ENCODE measurements around the gene PADI4. TPM values are rescaled to one million over a fixed set of nuclear protein-coding genes. Genes with fewer than 3 reads are reported as not detected.
"Not testable (repeated sequence)": the region's sequence is repeated elsewhere in the genome, so short reads cannot be mapped to it uniquely, and the experiment has no call there.

PADI4 gene
- total RNA-seq, 2 experiments from 2014 or later, result 0.12 to 0.24 TPM

GRCh38 chr1:17307329-17307728 is 668 bp upstream of the PADI4 start:
- H3K9me3 Mint-ChIP-seq, result peaks cover 3% of the 10 kb centered on the region
- ChIA-PET CTCF (no interaction called here), POLR2A (no interaction called here)
- no peaks in the 10 kb centered on the region for H3K36me3 Mint-ChIP-seq
- peaks cover 19% of the 10 kb centered on the region for H3K27me3 Mint-ChIP-seq
- no peak for DNase-seq
- no peak overlapping the region for H3K4me3 Mint-ChIP-seq
- no peak overlapping the region for H3K27ac Mint-ChIP-seq
- intact Hi-C loops (cut with micrococcal nuclease), result no loop called here
- H3K4me1 Mint-ChIP-seq (ENCODE audit: low read depth), result peaks cover under 1% of the 10 kb centered on the region

GRCh38 chr1:17308593-17308992 is 596 bp downstream of the PADI4 start:
- Mint-ChIP-seq H3K9me3 (no peaks in the 10 kb centered on the region), H3K4me1 (ENCODE audit: low read depth) (peaks cover 4% of the 10 kb centered on the region), H3K36me3 (no peaks in the 10 kb centered on the region), H3K27me3 (peaks cover 23% of the 10 kb centered on the region), H3K4me3 (no peak overlapping the region), H3K27ac (no peak overlapping the region)
- POLR2A ChIA-PET, result no interaction called here
- CTCF ChIA-PET, result no interaction called here
- intact Hi-C loops (cut with micrococcal nuclease), result no loop called here
- DNase-seq, result no peak

GRCh38 chr1:17309426-17310067 is 1.6 kb downstream of the PADI4 start:
- H3K27ac Mint-ChIP-seq, result no peak overlapping the region
- no peaks in the 10 kb centered on the region for H3K9me3 Mint-ChIP-seq
- CTCF ChIA-PET, result no interaction called here
- intact Hi-C loops (cut with micrococcal nuclease), result no loop called here
- DNase-seq, result no peak
- peaks cover 24% of the 10 kb centered on the region for H3K27me3 Mint-ChIP-seq
- H3K4me3 Mint-ChIP-seq, result no peak overlapping the region
- POLR2A ChIA-PET, result no interaction called here
- no peaks in the 10 kb centered on the region for H3K36me3 Mint-ChIP-seq
- peaks cover 4% of the 10 kb centered on the region for H3K4me1 Mint-ChIP-seq (ENCODE audit: low read depth)

GRCh38 chr1:17310068-17310640 is 2.2 kb downstream of the PADI4 start:
- no peak overlapping the region for H3K27ac Mint-ChIP-seq
- intact Hi-C loops (cut with micrococcal nuclease), result no loop called here
- CTCF ChIA-PET, result no interaction called here
- DNase-seq, result no peak
- POLR2A ChIA-PET, result no interaction called here
- no peak overlapping the region for H3K4me3 Mint-ChIP-seq
- no peaks in the 10 kb centered on the region for H3K9me3 Mint-ChIP-seq
- H3K27me3 Mint-ChIP-seq, result peaks cover 24% of the 10 kb centered on the region
- H3K36me3 Mint-ChIP-seq, result no peaks in the 10 kb centered on the region
- peaks cover 4% of the 10 kb centered on the region for H3K4me1 Mint-ChIP-seq (ENCODE audit: low read depth)

GRCh38 chr1:17313530-17314309 is 5.7 kb downstream of the PADI4 start:
- H3K9me3 Mint-ChIP-seq, result no peaks in the 10 kb centered on the region
- H3K4me3 Mint-ChIP-seq, result no peak overlapping the region
- intact Hi-C loops (cut with micrococcal nuclease), result no loop called here
- H3K4me1 Mint-ChIP-seq (ENCODE audit: low read depth), result peaks cover 4% of the 10 kb centered on the region
- peaks cover 15% of the 10 kb centered on the region for H3K27me3 Mint-ChIP-seq
- H3K27ac Mint-ChIP-seq, result no peak overlapping the region
- ChIA-PET POLR2A (no interaction called here), CTCF (no interaction called here)
- no peak for DNase-seq
- H3K36me3 Mint-ChIP-seq, result no peaks in the 10 kb centered on the region

GRCh38 chr1:17314491-17314971 is 6.5 kb downstream of the PADI4 start:
- peaks cover 4% of the 10 kb centered on the region for H3K4me1 Mint-ChIP-seq (ENCODE audit: low read depth)
- peaks cover 14% of the 10 kb centered on the region for H3K27me3 Mint-ChIP-seq
- ChIA-PET CTCF (no interaction called here), POLR2A (no interaction called here)
- no peaks in the 10 kb centered on the region for H3K36me3 Mint-ChIP-seq
- DNase-seq, result no peak
- no peaks in the 10 kb centered on the region for H3K9me3 Mint-ChIP-seq
- intact Hi-C loops (cut with micrococcal nuclease), result no loop called here
- H3K27ac Mint-ChIP-seq, result no peak overlapping the region
- no peak overlapping the region for H3K4me3 Mint-ChIP-seq

GRCh38 chr1:17315542-17316130 is 7.6 kb downstream of the PADI4 start:
- Mint-ChIP-seq H3K9me3 (no peaks in the 10 kb centered on the region), H3K36me3 (no peaks in the 10 kb centered on the region), H3K4me1 (ENCODE audit: low read depth) (peaks cover 4% of the 10 kb centered on the region), H3K27ac (no peak overlapping the region), H3K27me3 (peaks cover 5% of the 10 kb centered on the region), H3K4me3 (no peak overlapping the region)
- intact Hi-C loops (cut with micrococcal nuclease), result no loop called here
- no peak for DNase-seq
- ChIA-PET POLR2A (no interaction called here), CTCF (no interaction called here)

GRCh38 chr1:17316704-17317103 is 8.7 kb downstream of the PADI4 start:
- Mint-ChIP-seq H3K27ac (no peak overlapping the region), H3K36me3 (no peaks in the 10 kb centered on the region), H3K4me3 (no peak overlapping the region), H3K9me3 (no peaks in the 10 kb centered on the region), H3K27me3 (peaks cover 7% of the 10 kb centered on the region), H3K4me1 (ENCODE audit: low read depth) (peaks cover 4% of the 10 kb centered on the region)
- no peak for DNase-seq
- ChIA-PET POLR2A (no interaction called here), CTCF (no interaction called here)
- intact Hi-C loops (cut with micrococcal nuclease), result no loop called here

- ChIA-PET POLR2A (no interaction called here), CTCF (no interaction called here)
- intact Hi-C loops (cut with micrococcal nuclease), result no loop called here
- Mint-ChIP-seq H3K4me3 (no peak overlapping the region), H3K27me3 (peaks cover 5% of the 10 kb centered on the region), H3K9me3 (no peaks in the 10 kb centered on the region), H3K36me3 (no peaks in the 10 kb centered on the region), H3K27ac (no peak overlapping the region), H3K4me1 (ENCODE audit: low read depth) (no peaks in the 10 kb centered on the region)
- no peak for DNase-seq
Measured at GRCh38 chr1:17318262-17318661, 10.3 kb downstream of the PADI4 start.

GRCh38 chr1:17319561-17320350 is 11.8 kb downstream of the PADI4 start:
- H3K27me3 Mint-ChIP-seq, result peaks cover 2% of the 10 kb centered on the region
- H3K9me3 Mint-ChIP-seq, result no peaks in the 10 kb centered on the region

GRCh38 chr1:17321857-17322390 is 13.9 kb downstream of the PADI4 start:
- H3K27ac Mint-ChIP-seq; H3K9me3 Mint-ChIP-seq; H3K4me3 Mint-ChIP-seq; DNase-seq; H3K36me3 Mint-ChIP-seq; H3K4me1 Mint-ChIP-seq (ENCODE audit: low read depth); H3K27me3 Mint-ChIP-seq; CTCF ChIA-PET; POLR2A ChIA-PET; intact Hi-C loops (cut with micrococcal nuclease): not testable (repeated sequence)

More at GRCh38 chr1:17319561-17320350, 11.8 kb downstream of the PADI4 start:
- H3K4me3 Mint-ChIP-seq, result no peak overlapping the region
- ChIA-PET CTCF (no interaction called here), POLR2A (no interaction called here)
- no peaks in the 10 kb centered on the region for H3K36me3 Mint-ChIP-seq
- intact Hi-C loops (cut with micrococcal nuclease), result no loop called here
- DNase-seq, result no peak
- no peaks in the 10 kb centered on the region for H3K4me1 Mint-ChIP-seq (ENCODE audit: low read depth)
- no peak overlapping the region for H3K27ac Mint-ChIP-seq

- DNase-seq, result no peak
- no peak overlapping the region for H3K27ac Mint-ChIP-seq
Measured at GRCh38 chr1:17328855-17329254, 20.9 kb downstream of the PADI4 start.

More at GRCh38 chr1:17328855-17329254, 20.9 kb downstream of the PADI4 start:
- intact Hi-C loops (cut with micrococcal nuclease), result no loop called here
- Mint-ChIP-seq H3K4me3 (no peak overlapping the region), H3K9me3 (no peaks in the 10 kb centered on the region), H3K27me3 (peaks cover 13% of the 10 kb centered on the region), H3K4me1 (ENCODE audit: low read depth) (no peaks in the 10 kb centered on the region), H3K36me3 (no peaks in the 10 kb centered on the region)
- POLR2A ChIA-PET, result no interaction called here
- CTCF ChIA-PET, result no interaction called here

Data from activated CD4-positive, alpha-beta memory T cell treated with anti-CD3 and anti-CD28 coated beads for 36 hours (primary cell).